DOHH2 (cell line): ENCODE results near the gene PLXNA2.

Source experiments
- H3F3A ChIP-seq: fragments of 200-600 bp; sonication (generic), shearing (Covaris generic); 2 replicates; pipeline ENCODE4 v1.6.0; 2016; ENCODE audit warnings: antibody characterized with exemption, mild to moderate bottlenecking; ENCODE audit not compliant: control insufficient read depth, insufficient read depth
- H3K27ac ChIP-seq: fragments of 200-600 bp; sonication (generic); 2 replicates; pipeline ENCODE4 v1.5.1; 2014; ENCODE audit warnings: low read depth, mild to moderate bottlenecking, low read length, moderate library complexity
- H3K27me3 ChIP-seq: fragments of 200-600 bp; sonication (generic); 2 replicates; pipeline ENCODE4 v1.6.1; 2014; ENCODE audit warnings: mild to moderate bottlenecking, low read length, mixed read lengths; ENCODE audit not compliant: control insufficient read depth
- H3K36me3 ChIP-seq: fragments of 200-600 bp; sonication (generic); 2 replicates; pipeline ENCODE4 v1.6.1; 2014; ENCODE audit warnings: mild to moderate bottlenecking, low read length, moderate library complexity, mixed read lengths; ENCODE audit not compliant: control insufficient read depth
- H3K4me1 ChIP-seq: fragments of 200-600 bp; sonication (generic); 2 replicates; pipeline ENCODE4 v1.6.1; 2014; ENCODE audit warnings: mild to moderate bottlenecking, low read length, mixed read lengths; ENCODE audit not compliant: control insufficient read depth
- H3K4me2 ChIP-seq: fragments of 200-600 bp; sonication (generic); 2 replicates; pipeline ENCODE4 v1.6.0; 2014; ENCODE audit warnings: mild to moderate bottlenecking, low read length, moderate library complexity
- H3K4me3 ChIP-seq: fragments of 200-600 bp; sonication (generic); 2 replicates; pipeline ENCODE4 v1.5.1; 2014; ENCODE audit warnings: mild to moderate bottlenecking, low read length, mixed read lengths
- H3K79me2 ChIP-seq: fragments of 200-600 bp; sonication (generic); 2 replicates; pipeline ENCODE4 v1.6.1; 2014; ENCODE audit warnings: mild to moderate bottlenecking, low read length, mixed read lengths; ENCODE audit not compliant: control insufficient read depth
- H3K9me2 ChIP-seq: fragments of 200-600 bp; sonication (generic); replicated peaks from 2 replicates; pipeline ENCODE4 v1.6.1; 2014; ENCODE audit warnings: mild to moderate bottlenecking, low read length, mixed read lengths; ENCODE audit not compliant: control insufficient read depth
- H3K9me3 ChIP-seq: fragments of 200-600 bp; sonication (generic); 2 replicates; pipeline ENCODE4 v1.6.1; 2014; ENCODE audit warnings: antibody characterized with exemption, low read length, mixed read lengths; ENCODE audit not compliant: control insufficient read depth, insufficient read depth
- H4K20me1 ChIP-seq: fragments of 200-600 bp; sonication (generic); 2 replicates; pipeline ENCODE4 v1.6.0; 2014; ENCODE audit warnings: low read depth, mild to moderate bottlenecking, antibody characterized with exemption, low read length, moderate library complexity; ENCODE audit not compliant: control insufficient read depth, insufficient read depth
- EZH2phosphoT487 ChIP-seq: fragments of 200-600 bp; sonication (generic); IDR thresholded peaks from 2 replicates; pipeline ENCODE4 v1.6.1; 2017; ENCODE audit warnings: borderline replicate concordance, mild to moderate bottlenecking, antibody characterized with exemption, low read length, moderate library complexity, mixed read lengths
- TF ChIP-seq, protein P1 (sequence below): fragments of 200-600 bp; sonication (generic); IDR thresholded peaks from one replicate; pipeline ENCODE4 v1.5.1; 2014; ENCODE audit warnings: antibody characterized with exemption, mild to moderate bottlenecking, low read depth, low read length; ENCODE audit not compliant: poor library complexity, severe bottlenecking

PLXNA2 gene

DNA sequence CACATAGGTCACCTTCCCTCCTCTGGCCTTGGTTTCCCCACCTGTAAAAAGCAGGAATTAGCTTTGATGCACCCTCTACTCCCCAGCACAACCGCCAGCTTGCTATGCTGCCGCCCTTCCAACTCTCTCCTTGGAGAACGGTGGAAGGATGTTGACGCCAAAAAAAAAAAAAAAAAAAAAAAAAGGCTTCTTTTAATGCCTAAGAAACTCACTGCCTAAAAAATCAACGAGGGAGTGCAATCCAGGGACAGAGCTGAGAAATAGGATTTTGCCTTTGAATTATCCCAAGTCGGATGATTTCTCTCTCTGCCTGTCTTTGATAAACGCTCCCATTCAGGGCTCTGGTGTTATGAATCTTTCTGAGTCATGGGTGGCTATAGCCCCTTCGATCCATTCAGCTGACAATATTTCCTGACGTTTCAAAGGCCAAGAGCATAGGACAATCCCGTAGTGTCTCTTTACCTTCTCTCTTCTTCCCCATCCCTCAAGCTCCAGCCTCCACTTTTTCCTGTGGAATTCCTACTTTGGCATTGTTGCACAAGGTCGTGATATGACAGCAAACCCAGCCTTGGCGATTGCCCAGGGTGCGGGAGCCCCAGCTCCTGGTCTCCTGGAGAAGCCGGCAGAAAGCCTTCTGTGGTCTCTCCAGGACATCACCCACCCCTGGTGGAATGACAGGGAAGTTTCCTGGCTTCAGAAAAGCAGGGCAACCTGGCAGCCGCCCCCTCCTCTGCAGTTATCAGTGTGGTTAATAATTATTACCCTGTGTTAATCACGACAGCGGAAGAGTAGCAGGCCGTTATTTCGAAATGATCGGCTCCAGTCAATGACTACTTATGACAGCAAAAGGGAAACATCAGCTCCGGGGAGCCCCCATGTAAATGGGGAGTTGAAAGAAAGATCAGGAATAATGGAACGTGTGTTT lies 8.0 kb upstream of the PLXNA2 start:
- no peak for TF ChIP-seq EZH2phosphoT487
- TF ChIP-seq, protein P1, sequence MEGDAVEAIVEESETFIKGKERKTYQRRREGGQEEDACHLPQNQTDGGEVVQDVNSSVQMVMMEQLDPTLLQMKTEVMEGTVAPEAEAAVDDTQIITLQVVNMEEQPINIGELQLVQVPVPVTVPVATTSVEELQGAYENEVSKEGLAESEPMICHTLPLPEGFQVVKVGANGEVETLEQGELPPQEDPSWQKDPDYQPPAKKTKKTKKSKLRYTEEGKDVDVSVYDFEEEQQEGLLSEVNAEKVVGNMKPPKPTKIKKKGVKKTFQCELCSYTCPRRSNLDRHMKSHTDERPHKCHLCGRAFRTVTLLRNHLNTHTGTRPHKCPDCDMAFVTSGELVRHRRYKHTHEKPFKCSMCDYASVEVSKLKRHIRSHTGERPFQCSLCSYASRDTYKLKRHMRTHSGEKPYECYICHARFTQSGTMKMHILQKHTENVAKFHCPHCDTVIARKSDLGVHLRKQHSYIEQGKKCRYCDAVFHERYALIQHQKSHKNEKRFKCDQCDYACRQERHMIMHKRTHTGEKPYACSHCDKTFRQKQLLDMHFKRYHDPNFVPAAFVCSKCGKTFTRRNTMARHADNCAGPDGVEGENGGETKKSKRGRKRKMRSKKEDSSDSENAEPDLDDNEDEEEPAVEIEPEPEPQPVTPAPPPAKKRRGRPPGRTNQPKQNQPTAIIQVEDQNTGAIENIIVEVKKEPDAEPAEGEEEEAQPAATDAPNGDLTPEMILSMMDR, result no peak
- Histone ChIP-seq H3K4me1 (no peaks in the 10 kb centered on the region), H3F3A (no peaks in the 10 kb centered on the region)

GRCh38 chr1:208251015-208251414 lies 6.8 kb upstream of the PLXNA2 start:
- Histone ChIP-seq H3K36me3 (no peaks in the 10 kb centered on the region), H3K79me2 (no peaks in the 10 kb centered on the region), H3K27me3 (peaks cover 6% of the 10 kb centered on the region), H3K9me2 (no peaks in the 10 kb centered on the region), H3K9me3 (no peaks in the 10 kb centered on the region), H3K27ac (no peak overlapping the region), H3K4me3 (no peak overlapping the region), H3F3A (no peaks in the 10 kb centered on the region), H3K4me1 (no peaks in the 10 kb centered on the region), H4K20me1 (no peaks in the 10 kb centered on the region), H3K4me2 (no peak overlapping the region)
- TF ChIP-seq, protein P1, result no peak

More for the DNA sequence above, 8.0 kb upstream of the PLXNA2 start:
- H3K27me3 ChIP-seq, result peaks cover 6% of the 10 kb centered on the region
- no peaks in the 10 kb centered on the region for H3K79me2 ChIP-seq
- no peaks in the 10 kb centered on the region for H3K9me3 ChIP-seq
- H3K4me3 ChIP-seq, result no peak overlapping the region
- no peak overlapping the region for H3K27ac ChIP-seq
- H4K20me1 ChIP-seq, result no peaks in the 10 kb centered on the region
- no peak overlapping the region for H3K4me2 ChIP-seq
- H3K36me3 ChIP-seq, result no peaks in the 10 kb centered on the region
- H3K9me2 ChIP-seq, result no peaks in the 10 kb centered on the region

DNA sequence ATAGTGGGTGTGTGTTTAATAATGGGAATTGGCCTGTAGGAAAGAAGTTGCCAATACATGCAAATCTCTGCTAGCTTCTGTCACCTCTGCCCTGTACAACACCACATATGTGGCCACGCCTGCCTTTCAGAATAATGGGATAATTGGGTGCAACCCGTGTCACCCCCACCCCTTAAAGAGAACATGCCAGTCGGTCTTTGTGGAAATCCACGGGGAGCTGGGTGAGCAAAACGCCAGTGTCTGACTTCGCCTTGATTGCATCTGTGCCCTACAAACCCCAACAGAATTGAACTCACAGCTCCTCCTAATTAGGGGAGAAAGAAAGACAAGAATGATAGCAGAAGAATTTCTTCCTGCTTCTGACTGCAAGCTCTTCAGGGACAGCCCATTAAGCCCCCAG lies 6.4 kb upstream of the PLXNA2 start:
- Histone ChIP-seq H3F3A (no peaks in the 10 kb centered on the region), H3K9me3 (no peaks in the 10 kb centered on the region), H3K27me3 (peaks cover 6% of the 10 kb centered on the region), H3K79me2 (no peaks in the 10 kb centered on the region), H3K4me2 (no peak overlapping the region), H3K36me3 (no peaks in the 10 kb centered on the region), H3K9me2 (no peaks in the 10 kb centered on the region), H3K27ac (no peak overlapping the region), H3K4me3 (no peak overlapping the region), H3K4me1 (no peaks in the 10 kb centered on the region), H4K20me1 (no peaks in the 10 kb centered on the region)
- TF ChIP-seq, protein P1, result no peak
- TF ChIP-seq EZH2phosphoT487, result no peak
